ENCODE measurements around the gene PANK2. TPM values are rescaled to one million over a fixed set of nuclear protein-coding genes. Genes with fewer than 3 reads are reported as not detected.

PANK2 gene
- total and polyA plus RNA-seq, 2 of the 8 experiments (the other 6 are each of a cell fraction or from before 2014, with no cell fraction given): 17.1 to 57.5 TPM

GRCh38 chr20:3890999-3891929, 2.1 kb downstream of the PANK2 start (continued):
- TF ChIP-seq KDM1A (IDR thresholded peaks at IDR 0.05; ENCODE audit: borderline replicate concordance, low read length) (no peak), BACH1 (IDR thresholded peaks at IDR 0.05; ENCODE audit: low read length) (no peak), ZNF274 (IDR thresholded peaks at IDR 0.05; ENCODE audit: borderline replicate concordance, extremely low read depth, low read length) (no peak), POLR2A (IDR thresholded peaks at IDR 0.05; ENCODE audit: control extremely low read depth in 1 of 2, low read depth in 2 of 2, low read length in 2 of 2) (no peak), TAF1 (IDR thresholded peaks at IDR 0.05; ENCODE audit: low read depth, low read length) (no peak), SP4 (IDR thresholded peaks at IDR 0.05; ENCODE audit: low read length) (no peak), SIRT6 (IDR thresholded peaks at IDR 0.05; ENCODE audit: low read length) (no peak), SAP30 (IDR thresholded peaks at IDR 0.05; ENCODE audit: insufficient read depth, insufficient replicate concordance, low read length) (no peak), KDM4A (IDR thresholded peaks at IDR 0.05; ENCODE audit: low read depth, low read length, severe bottlenecking) (no peak), GTF2F1 (IDR thresholded peaks at IDR 0.05; ENCODE audit: borderline replicate concordance, low read depth, low read length) (no peak)
